Upper lobe of left lung (tissue), 6 donors: ENCODE results near the gene POMGNT1. TPM values are rescaled to one million over a fixed set of nuclear protein-coding genes. Genes with fewer than 3 reads are reported as not detected.

ENCODE experiments used
- ATAC-seq, 2 donors: fragments of 200-7000 bp; cut with Tn5 transposase; one replicate each; pipeline ENCODE4 v1.9.1; 2022; ENCODE audit warnings: mild to moderate bottlenecking in 2 of 2, moderate library complexity in 2 of 2; ENCODE audit not compliant: low FRiP score in 2 of 2
- DNase-seq, 2 donors: peaks; one replicate each; pipeline ENCODE4 v3.0.0-alpha.2; 2019 to 2020
- H3K27ac ChIP-seq, 4 donors: fragments of 200-600 bp; sonication (generic); one replicate each; pipeline ENCODE4 v1.5.1; 2016 to 2019
- H3K27me3 ChIP-seq, 4 donors: fragments of 200-600 bp; sonication (generic); one replicate each; pipeline ENCODE4 v1.5.1; 2017 to 2019
- H3K36me3 ChIP-seq, 4 donors: fragments of 200-600 bp; sonication (generic); one replicate each; pipeline ENCODE4 v1.5.1; 2016 to 2019
- H3K4me1 ChIP-seq, 4 donors: fragments of 200-600 bp; sonication (generic); one replicate each; pipeline ENCODE4 v1.5.1; 2018 to 2019
- H3K4me3 ChIP-seq, 4 donors: fragments of 200-600 bp; sonication (generic); one replicate each; pipeline ENCODE4 v1.5.1; 2017 to 2019; ENCODE audit warnings: mild to moderate bottlenecking in 2 of 4, moderate library complexity in 1 of 4
- H3K9me3 ChIP-seq, 4 donors: fragments of 200-600 bp; sonication (generic); one replicate each; pipeline ENCODE4 v1.5.1; 2018 to 2019
- EP300 ChIP-seq, 4 donors: sonication (generic); formaldehyde crosslinking; IDR thresholded peaks; one replicate each; pipeline ENCODE4 v1.5.1; 2017; ENCODE audit warnings: antibody characterized with exemption in 4 of 4, control low read depth in 2 of 4
- POLR2A ChIP-seq, 4 donors: fragments of 450-650 bp; IDR thresholded peaks; one replicate each; pipeline ENCODE4 v1.5.1; 2016 to 2017; ENCODE audit warnings: antibody characterized with exemption in 4 of 4, mild to moderate bottlenecking in 2 of 4
- POLR2AphosphoS5 ChIP-seq, 2 donors: sonication (generic); formaldehyde crosslinking; IDR thresholded peaks; one replicate each; pipeline ENCODE4 v1.5.1; 2017; ENCODE audit warnings: antibody characterized with exemption in 2 of 2
- WGBS, 2 donors: methylation state at CpG; one replicate each; pipeline ENCODE4 v1.1.5; 2017 to 2018; 5-methylcytosine and 5-hydroxymethylcytosine counted together
- total RNA-seq, 6 donors: library from RNA; depleted of rRNA in 4 of 6; stranded (reverse); fragments of >200 nt in 4 of 6; gene quantifications; one replicate each; pipeline versions ENCODE4 v1.1.0 to v1.2.1, GENCODE V29; 2016 to 2021
- TF ChIP-seq, protein P1 (sequence below), 6 experiments: fragments of 450-650 bp in 4 of 6; fragments of 200-600 bp in 2 of 6; sonication (generic) in 2 of 6; IDR thresholded peaks; one replicate each; pipeline ENCODE4 v1.5.1; 2016 to 2019; ENCODE audit warnings: antibody characterized with exemption in 6 of 6
- donor health status: DM: no; HTN: no; CAD: no; lungs with moderate emphysema.
- donor health status: DM: no; HTN: yes; CAD: no; lungs with severe emphysema.

The POMGNT1 gene
- total RNA-seq, 6 donors from 2014 or later, result 37.7 to 66.7 (median 47.5) TPM

DNA sequence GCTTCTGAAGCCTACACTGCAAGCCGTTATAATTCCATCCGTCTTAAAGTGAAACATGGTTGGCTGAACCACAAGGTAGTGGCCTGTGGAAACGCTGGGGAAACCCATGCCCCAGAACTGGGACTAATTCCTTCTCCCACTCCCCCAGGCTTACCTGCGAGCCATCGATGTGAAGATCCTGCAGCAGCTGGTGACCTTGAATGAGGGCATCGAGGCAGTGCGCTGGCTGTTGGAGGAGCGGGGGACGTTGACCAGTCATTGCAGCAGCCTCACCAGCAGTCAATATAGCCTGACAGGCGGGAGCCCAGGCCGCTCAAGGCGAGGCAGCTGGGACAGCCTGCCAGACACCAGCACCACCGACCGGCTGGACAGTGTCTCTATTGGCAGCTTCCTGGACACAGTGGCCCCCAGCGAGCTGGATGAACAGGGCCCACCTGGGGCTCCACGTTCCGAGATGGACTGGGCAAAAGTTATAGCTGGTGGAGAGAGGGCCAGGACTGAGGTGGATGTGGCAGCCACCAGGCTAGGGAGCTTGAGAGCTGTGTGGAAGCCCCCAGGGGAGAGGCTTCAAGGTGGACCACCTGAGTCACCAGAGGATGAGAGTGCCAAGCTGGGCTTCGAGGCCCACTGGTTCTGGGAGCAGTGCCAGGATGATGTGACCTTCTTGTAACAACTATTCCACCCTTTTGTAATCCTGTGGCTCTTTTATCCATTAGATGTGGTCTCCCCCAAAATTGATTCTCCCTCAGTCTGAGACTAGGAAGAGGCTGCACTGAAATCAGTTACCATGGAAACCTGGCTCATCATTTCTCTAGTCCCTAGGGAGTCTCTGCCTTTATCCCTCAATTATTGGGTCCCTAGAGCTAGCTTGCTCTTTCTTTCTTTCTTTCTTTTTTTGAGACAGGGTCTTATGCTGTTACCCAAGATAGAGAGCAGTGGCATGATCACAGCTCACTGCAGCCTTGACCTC, 21.6 kb upstream of the POMGNT1 start:
- ATAC-seq, result no peak
- Histone ChIP-seq H3K36me3 (no peaks in the 10 kb centered on the region), H3K4me1 (peaks cover 0 to 5% (median 0%) of the 10 kb centered on the region in 4 donors), H3K9me3 (no peaks in the 10 kb centered on the region), H3K4me3 (no peak overlapping the region), H3K27ac (no peak overlapping the region), H3K27me3 (no peaks in the 10 kb centered on the region)
- 75 to 87% methylated on average over 5 to 17 of the region's 18 CpGs for WGBS, 2 donors
- no peak for TF ChIP-seq POLR2AphosphoS5 (IDR thresholded peaks at IDR 0.05)
- DNase-seq, result peak in 1 of 2 donors; percentile 77

DNA sequence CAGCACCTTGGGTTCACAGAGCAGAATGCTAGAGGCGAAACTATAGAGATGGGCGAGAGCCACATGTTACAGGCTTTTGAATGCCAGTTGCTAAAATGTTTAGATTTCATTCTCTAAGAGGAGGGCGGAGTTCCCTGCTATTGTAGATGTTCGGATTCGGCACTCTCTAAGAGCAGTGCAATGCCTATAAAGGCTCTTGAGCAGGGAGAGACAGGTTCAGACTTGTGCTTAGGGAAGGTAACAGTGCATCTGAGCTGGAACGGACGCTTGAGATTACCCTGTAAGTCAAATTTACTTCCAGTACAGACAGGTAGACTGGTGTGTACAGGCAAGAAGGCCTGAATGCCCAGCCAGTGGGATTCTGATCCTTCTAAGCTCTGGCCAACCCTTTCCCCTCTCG, 20.2 kb upstream of the POMGNT1 start:
- TF ChIP-seq POLR2A (IDR thresholded peaks at IDR 0.05), result no peak
- peaks cover 0 to 1% (median 0%) of the 10 kb centered on the region in 4 donors for H3K4me1 ChIP-seq
- H3K27me3 ChIP-seq, result no peaks in the 10 kb centered on the region
- peak overlapping the region in 1 of 4 donors; percentile 1 for H3K27ac ChIP-seq
- 65 to 70% methylated on average over 8 of the region's 8 CpGs for WGBS, 2 donors
- H3K9me3 ChIP-seq, result no peaks in the 10 kb centered on the region
- no peak for DNase-seq
- no peak overlapping the region for H3K4me3 ChIP-seq
- H3K36me3 ChIP-seq, result no peaks in the 10 kb centered on the region
- ATAC-seq, result no peak

DNA sequence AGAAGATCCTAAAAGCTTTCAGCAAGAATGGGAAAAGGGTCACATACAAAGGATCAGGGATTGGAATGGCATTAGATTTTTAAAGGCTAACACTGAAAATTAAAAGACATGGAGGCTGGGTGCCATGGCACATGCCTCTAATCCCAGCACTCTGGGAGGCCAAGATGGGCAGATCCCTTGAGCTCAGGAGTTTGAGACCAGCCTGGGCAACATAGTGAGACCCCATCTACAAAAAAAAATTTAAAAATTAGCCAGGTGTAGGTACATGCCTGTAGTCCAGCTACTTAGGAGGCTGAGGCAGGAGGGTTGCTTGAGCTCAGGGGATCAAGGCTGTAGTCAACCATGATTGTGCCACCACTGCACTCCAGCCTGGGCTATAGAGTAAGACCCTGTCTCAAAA, 17.3 kb upstream of the POMGNT1 start:
- H3K4me1 ChIP-seq, result no peaks in the 10 kb centered on the region
- no peaks in the 10 kb centered on the region for H3K27me3 ChIP-seq
- H3K9me3 ChIP-seq, result no peaks in the 10 kb centered on the region
- H3K36me3 ChIP-seq, result no peaks in the 10 kb centered on the region
- no peak overlapping the region for H3K27ac ChIP-seq
- DNase-seq, result no peak
- TF ChIP-seq POLR2A (IDR thresholded peaks at IDR 0.05) (no peak), POLR2AphosphoS5 (IDR thresholded peaks at IDR 0.05) (no peak), EP300 (IDR thresholded peaks at IDR 0.05) (no peak)
- TF ChIP-seq, protein P1, sequence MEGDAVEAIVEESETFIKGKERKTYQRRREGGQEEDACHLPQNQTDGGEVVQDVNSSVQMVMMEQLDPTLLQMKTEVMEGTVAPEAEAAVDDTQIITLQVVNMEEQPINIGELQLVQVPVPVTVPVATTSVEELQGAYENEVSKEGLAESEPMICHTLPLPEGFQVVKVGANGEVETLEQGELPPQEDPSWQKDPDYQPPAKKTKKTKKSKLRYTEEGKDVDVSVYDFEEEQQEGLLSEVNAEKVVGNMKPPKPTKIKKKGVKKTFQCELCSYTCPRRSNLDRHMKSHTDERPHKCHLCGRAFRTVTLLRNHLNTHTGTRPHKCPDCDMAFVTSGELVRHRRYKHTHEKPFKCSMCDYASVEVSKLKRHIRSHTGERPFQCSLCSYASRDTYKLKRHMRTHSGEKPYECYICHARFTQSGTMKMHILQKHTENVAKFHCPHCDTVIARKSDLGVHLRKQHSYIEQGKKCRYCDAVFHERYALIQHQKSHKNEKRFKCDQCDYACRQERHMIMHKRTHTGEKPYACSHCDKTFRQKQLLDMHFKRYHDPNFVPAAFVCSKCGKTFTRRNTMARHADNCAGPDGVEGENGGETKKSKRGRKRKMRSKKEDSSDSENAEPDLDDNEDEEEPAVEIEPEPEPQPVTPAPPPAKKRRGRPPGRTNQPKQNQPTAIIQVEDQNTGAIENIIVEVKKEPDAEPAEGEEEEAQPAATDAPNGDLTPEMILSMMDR (IDR thresholded peaks at IDR 0.05), result no peak
- no peak overlapping the region for H3K4me3 ChIP-seq
- no peak for ATAC-seq

DNA sequence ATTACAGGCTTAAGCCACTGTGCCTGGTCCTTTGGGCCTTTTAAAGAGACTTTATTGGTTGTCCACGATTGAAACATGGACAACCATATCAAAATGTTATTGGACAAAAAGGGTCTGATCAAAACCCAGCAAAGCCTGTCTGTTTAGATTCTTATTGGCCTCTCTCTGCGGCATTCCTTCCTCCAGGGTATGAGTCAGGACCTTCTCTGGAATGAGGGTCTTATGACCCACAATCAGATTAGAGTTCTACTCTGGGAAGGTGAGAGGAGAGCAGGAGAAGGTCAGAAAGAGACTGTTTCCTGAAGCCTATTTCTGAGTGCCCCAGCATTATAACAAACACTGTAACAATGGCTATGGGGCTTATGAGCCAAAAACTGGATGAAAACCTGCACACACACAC, 12.8 kb upstream of the POMGNT1 start:
- WGBS, 2 donors, result 72 to 79% methylated on average over 2 of the region's 2 CpGs
- Histone ChIP-seq H3K36me3 (no peaks in the 10 kb centered on the region), H3K9me3 (no peaks in the 10 kb centered on the region), H3K4me1 (no peaks in the 10 kb centered on the region), H3K4me3 (no peak overlapping the region), H3K27me3 (no peaks in the 10 kb centered on the region), H3K27ac (no peak overlapping the region)
- DNase-seq, result no peak
- TF ChIP-seq EP300 (IDR thresholded peaks at IDR 0.05) (no peak), POLR2AphosphoS5 (IDR thresholded peaks at IDR 0.05) (no peak), POLR2A (IDR thresholded peaks at IDR 0.05) (no peak)
- TF ChIP-seq, protein P1 (IDR thresholded peaks at IDR 0.05), result no peak
- no peak for ATAC-seq

DNA sequence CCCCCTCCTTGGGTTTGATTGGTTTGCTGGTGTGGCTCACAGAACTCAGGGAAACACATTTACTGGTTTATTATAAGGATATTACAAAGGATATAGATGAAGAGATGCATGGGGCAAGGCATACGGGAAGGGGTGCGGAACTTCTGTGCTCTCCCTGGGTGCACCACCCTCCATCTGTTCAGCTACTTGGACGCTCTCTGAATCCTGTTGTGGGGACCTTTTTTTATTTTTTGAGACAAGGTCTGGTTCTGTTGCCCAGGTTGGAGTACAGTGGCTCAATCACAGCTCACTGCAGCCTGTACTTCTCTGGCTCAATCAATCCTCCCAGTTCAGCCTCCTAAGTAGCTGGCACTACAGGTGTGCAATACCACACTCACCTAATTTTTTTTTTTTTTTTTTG, 12.3 kb upstream of the POMGNT1 start:
- no peak for ATAC-seq
- WGBS, 2 donors, result 91 to 92% methylated on average over 3 of the region's 3 CpGs

More for the DNA sequence above, 12.3 kb upstream of the POMGNT1 start:
- no peaks in the 10 kb centered on the region for H3K36me3 ChIP-seq
- no peak overlapping the region for H3K27ac ChIP-seq
- no peaks in the 10 kb centered on the region for H3K27me3 ChIP-seq
- no peak overlapping the region for H3K4me3 ChIP-seq
- DNase-seq, result no peak
- TF ChIP-seq, protein P1 (IDR thresholded peaks at IDR 0.05), result no peak
- TF ChIP-seq POLR2A (IDR thresholded peaks at IDR 0.05), result no peak
- TF ChIP-seq POLR2AphosphoS5 (IDR thresholded peaks at IDR 0.05), result no peak
- TF ChIP-seq EP300 (IDR thresholded peaks at IDR 0.05), result no peak
- H3K4me1 ChIP-seq, result peaks cover 0 to 5% (median under 1%) of the 10 kb centered on the region in 4 donors
- H3K9me3 ChIP-seq, result no peaks in the 10 kb centered on the region
